A673 (cell line): ENCODE results near the gene KIF26A. TPM values are rescaled to one million over a fixed set of nuclear protein-coding genes. Genes with fewer than 3 reads are reported as not detected.
A peak's percentile ranks its signal among the peaks of the same experiment; 100 is the strongest.

Source experiments
- BruUV-seq: library from RNA; stranded (reverse); fragments of 400-500 nt; replicated peaks from 2 replicates; lab custom pipeline; 2021; lab: Mats Ljungman, UMichigan
- CTCF ChIA-PET: fragments of 300-600 bp; sonication (Branson Sonifier 250); formaldehyde crosslinking; loops from one replicate; lab custom pipeline; 2022; ENCODE audit warnings: antibody characterized with exemption; lab: Charles Lee
- POLR2A ChIA-PET: fragments of 300-600 bp; sonication (Branson Sonifier 250); formaldehyde crosslinking; loops from one replicate; lab custom pipeline; 2022; ENCODE audit warnings: antibody characterized with exemption; ENCODE audit not compliant: low non-redundant PET; lab: Charles Lee
- DNase-seq: peaks from one replicate; pipeline ENCODE4 v3.0.0-alpha.2; 2015; ENCODE audit warnings: low spot score
- H3K27ac ChIP-seq: fragments of 200-600 bp; sonication (generic); 2 replicates; pipeline ENCODE4 v1.5.1; 2016; ENCODE audit warnings: mixed run types, low read depth, mild to moderate bottlenecking, mixed read lengths, antibody characterized with exemption, low read length; ENCODE audit not compliant: poor library complexity, severe bottlenecking
- H3K27me3 ChIP-seq: fragments of 200-600 bp; sonication (generic); replicated peaks from 2 replicates; pipeline ENCODE4 v1.6.1; 2017; ENCODE audit warnings: mixed run types, low read depth, mild to moderate bottlenecking, mixed read lengths, antibody characterized with exemption, low read length; ENCODE audit not compliant: insufficient read depth, poor library complexity
- H3K36me3 ChIP-seq: fragments of 200-600 bp; sonication (generic); 2 replicates; pipeline ENCODE4 v1.6.1; 2016; ENCODE audit warnings: mixed run types, mild to moderate bottlenecking, mixed read lengths, antibody characterized with exemption, low read length; ENCODE audit not compliant: insufficient read depth, poor library complexity, severe bottlenecking
- H3K4me1 ChIP-seq: fragments of 200-600 bp; sonication (generic); 2 replicates; pipeline ENCODE4 v1.6.1; 2017; ENCODE audit warnings: mixed run types, mild to moderate bottlenecking, mixed read lengths, antibody characterized with exemption, low read length; ENCODE audit not compliant: insufficient read depth, poor library complexity, severe bottlenecking
- H3K4me3 ChIP-seq: fragments of 200-600 bp; sonication (generic); 2 replicates; pipeline ENCODE4 v1.5.1; 2016; ENCODE audit warnings: low read depth, mixed run types, mild to moderate bottlenecking, mixed read lengths, low read length; ENCODE audit not compliant: poor library complexity, severe bottlenecking
- H3K9me3 ChIP-seq: fragments of 200-600 bp; sonication (generic); 2 replicates; pipeline ENCODE4 v1.6.1; 2016; ENCODE audit warnings: mixed run types, low read depth, mild to moderate bottlenecking, mixed read lengths, antibody characterized with exemption, low read length; ENCODE audit not compliant: poor library complexity, severe bottlenecking
- EZH2 ChIP-seq: fragments of 200-600 bp; sonication (generic); IDR thresholded peaks from 2 replicates; pipeline ENCODE4 v1.6.1; 2017; ENCODE audit warnings: borderline replicate concordance, low read depth, mild to moderate bottlenecking, mixed read lengths, antibody characterized with exemption, low read length; ENCODE audit not compliant: poor library complexity, severe bottlenecking
- intact Hi-C: fragments of 100-400 bp; cut with micrococcal nuclease; formaldehyde crosslinking; loops from one replicate; pipeline ENCODE4 v1.10.0; 2022; ENCODE audit not compliant: unreplicated experiment
- total RNA-seq: library from RNA; stranded (reverse); gene quantifications from 2 replicates; pipeline ENCODE4 v1.2.3, GENCODE V29; 2021
- TF ChIP-seq, protein P1 (sequence below): fragments of 300-800, 200-600 bp; sonication (generic); conservative IDR thresholded peaks from 2 replicates; pipeline ENCODE4 v1.5.1; 2017; ENCODE audit warnings: low read depth, mild to moderate bottlenecking, antibody characterized with exemption, low read length, moderate library complexity, mixed read lengths

KIF26A gene
- total RNA-seq, 1 experiment from 2014 or later, result 11.5 TPM

DNA sequence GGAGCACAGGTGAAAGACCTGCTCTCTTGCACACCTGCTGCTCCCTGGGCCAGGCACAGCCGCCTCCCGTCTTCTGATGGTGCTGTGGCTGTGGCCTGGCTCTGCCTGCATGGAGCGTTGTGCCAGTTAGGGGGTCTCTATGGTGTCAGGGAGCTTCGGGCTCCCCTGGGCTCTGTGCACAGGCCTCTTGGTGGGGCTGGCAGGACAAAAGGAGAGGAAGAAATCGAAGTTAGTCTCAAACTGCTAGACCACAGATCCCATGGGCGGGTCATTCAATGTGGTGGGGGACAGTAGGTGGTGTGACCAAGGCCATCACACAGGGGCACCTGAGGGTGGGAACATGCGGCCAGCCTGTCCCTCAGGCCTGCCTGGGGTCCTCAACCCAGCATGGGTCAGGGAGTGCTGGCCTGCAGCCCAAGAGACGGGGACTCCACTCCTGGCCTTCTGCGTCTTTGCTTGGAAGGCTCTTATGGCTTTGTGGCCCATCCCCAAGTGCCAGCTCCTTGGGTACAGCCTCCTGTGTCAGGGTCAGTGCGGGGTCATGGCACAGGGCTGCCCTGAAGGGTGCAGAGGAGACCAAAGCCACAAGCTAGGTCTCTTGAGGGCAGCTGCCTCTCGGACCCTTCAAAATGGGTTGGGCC lies 84.1 kb downstream of the KIF26A start:
- Histone ChIP-seq H3K36me3 (no peaks in the 10 kb centered on the region), H3K4me1 (peaks cover 53% of the 10 kb centered on the region), H3K9me3 (peaks cover 4% of the 10 kb centered on the region), H3K27ac (peak overlapping the region; percentile 93), H3K27me3 (no peaks in the 10 kb centered on the region), H3K4me3 (no peak overlapping the region)
- DNase-seq, result no peak
- CTCF ChIA-PET, result no interaction called here
- TF ChIP-seq EZH2, result no peak
- TF ChIP-seq, protein P1, sequence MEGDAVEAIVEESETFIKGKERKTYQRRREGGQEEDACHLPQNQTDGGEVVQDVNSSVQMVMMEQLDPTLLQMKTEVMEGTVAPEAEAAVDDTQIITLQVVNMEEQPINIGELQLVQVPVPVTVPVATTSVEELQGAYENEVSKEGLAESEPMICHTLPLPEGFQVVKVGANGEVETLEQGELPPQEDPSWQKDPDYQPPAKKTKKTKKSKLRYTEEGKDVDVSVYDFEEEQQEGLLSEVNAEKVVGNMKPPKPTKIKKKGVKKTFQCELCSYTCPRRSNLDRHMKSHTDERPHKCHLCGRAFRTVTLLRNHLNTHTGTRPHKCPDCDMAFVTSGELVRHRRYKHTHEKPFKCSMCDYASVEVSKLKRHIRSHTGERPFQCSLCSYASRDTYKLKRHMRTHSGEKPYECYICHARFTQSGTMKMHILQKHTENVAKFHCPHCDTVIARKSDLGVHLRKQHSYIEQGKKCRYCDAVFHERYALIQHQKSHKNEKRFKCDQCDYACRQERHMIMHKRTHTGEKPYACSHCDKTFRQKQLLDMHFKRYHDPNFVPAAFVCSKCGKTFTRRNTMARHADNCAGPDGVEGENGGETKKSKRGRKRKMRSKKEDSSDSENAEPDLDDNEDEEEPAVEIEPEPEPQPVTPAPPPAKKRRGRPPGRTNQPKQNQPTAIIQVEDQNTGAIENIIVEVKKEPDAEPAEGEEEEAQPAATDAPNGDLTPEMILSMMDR, result no peak
- no TSS peak for BruUV-seq
- intact Hi-C loops, result no loop called here
- POLR2A ChIA-PET, result no interaction called here

DNA sequence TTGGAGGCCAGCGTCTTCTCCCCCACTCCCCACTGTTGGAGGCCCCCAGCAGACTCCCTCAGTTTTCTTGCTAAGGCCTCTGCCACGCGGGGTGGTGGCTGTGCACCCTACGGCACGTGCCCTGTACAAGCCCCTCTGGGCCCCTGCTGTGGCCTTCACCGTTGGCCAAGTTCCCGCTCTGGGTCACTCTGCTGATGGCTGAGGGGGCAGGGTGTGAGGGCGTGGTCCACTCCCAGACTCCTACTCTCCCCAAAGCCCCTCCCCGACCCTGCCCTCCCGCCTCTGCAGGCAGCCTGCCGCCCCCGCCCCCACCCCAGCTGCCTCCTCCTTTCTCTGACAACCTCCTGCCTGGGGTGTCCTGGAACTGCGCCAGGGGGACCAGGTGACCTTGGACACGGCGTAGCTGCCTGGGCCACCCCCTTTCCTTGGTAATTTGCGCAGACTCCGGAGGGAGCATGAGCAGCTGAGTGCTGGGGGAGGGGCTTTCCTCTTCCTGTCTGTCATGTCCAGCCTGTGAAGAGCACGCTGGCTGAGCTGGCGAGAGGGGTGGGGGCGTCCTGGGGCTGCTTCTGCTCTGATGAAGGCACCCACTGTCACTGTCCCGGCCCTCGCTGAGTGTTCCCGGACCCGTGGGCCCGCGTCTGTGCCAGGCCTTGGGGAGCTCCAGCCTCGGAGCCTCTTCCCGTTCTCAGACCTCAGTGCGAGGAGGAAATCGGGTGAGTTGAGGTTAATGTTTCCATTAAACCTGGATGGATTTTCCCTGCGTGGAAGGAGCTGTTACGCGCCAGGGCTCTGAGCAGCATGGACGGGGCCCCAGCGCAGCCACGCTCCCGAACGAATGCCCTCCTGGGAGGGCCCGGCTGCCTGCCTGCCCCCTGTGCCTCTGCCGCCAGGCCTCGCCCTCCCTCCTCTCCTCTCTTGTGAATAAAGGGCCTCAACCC lies 85.0 kb downstream of the KIF26A start:
- H3K9me3 ChIP-seq, result peaks cover 7% of the 10 kb centered on the region
- BruUV-seq, result no TSS peak
- H3K4me1 ChIP-seq, result peaks cover 53% of the 10 kb centered on the region
- TF ChIP-seq, protein P1, result no peak
- TF ChIP-seq EZH2, result no peak
- CTCF ChIA-PET, result interaction anchor here (0.8 to 1.4 kb wide), 3 partner anchors 13 to 86 kb away, joined by 3 to 5 read pairs (median 4); no protein-coding TSS in a partner anchor
- no peaks in the 10 kb centered on the region for H3K36me3 ChIP-seq
- H3K4me3 ChIP-seq, result peak overlapping the region; percentile 32
- POLR2A ChIA-PET, result no interaction called here
- peak overlapping the region; percentile 93 for H3K27ac ChIP-seq
- intact Hi-C loops, result loop anchor here (2.0 kb wide), 1 partner anchor 85 kb away; the partner anchor contains the start of gene KIF26A
- peak; percentile 78 for DNase-seq
- no peaks in the 10 kb centered on the region for H3K27me3 ChIP-seq

DNA sequence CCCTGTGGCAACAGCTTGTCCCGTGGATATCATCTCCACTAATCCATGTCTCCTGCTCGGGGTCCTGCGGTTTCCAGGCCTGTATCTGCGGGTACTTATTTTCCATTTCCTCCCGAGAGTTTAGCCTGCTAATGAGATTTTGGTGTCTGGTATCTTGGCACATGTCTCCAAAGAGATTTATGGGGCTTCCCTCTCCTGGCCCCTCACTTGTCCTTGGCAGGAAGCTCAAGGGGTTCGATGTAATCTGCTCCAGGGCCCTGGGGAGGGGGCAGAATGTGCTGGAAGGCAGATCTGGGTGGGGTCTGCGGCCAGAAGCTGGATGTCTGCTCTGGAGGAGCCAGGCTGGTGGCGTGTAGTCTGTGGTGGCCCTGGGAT lies 85.7 kb downstream of the KIF26A start:
- intact Hi-C loops, result loop anchor here (2.0 kb wide), 1 partner anchor 85 kb away; the partner anchor contains the start of gene KIF26A
- H3K36me3 ChIP-seq, result no peaks in the 10 kb centered on the region
- BruUV-seq, result no TSS peak
- TF ChIP-seq EZH2, result no peak
- TF ChIP-seq, protein P1, result no peak
- POLR2A ChIA-PET, result no interaction called here
- H3K4me1 ChIP-seq, result peaks cover 53% of the 10 kb centered on the region
- H3K4me3 ChIP-seq, result peak overlapping the region; percentile 32
- peaks cover 7% of the 10 kb centered on the region for H3K9me3 ChIP-seq
- CTCF ChIA-PET, result interaction anchor here (0.8 to 1.4 kb wide), 3 partner anchors 12 to 86 kb away, joined by 3 to 5 read pairs (median 4); no protein-coding TSS in a partner anchor
- H3K27ac ChIP-seq, result peak overlapping the region; percentile 93
- peak; percentile 96 for DNase-seq
- H3K27me3 ChIP-seq, result no peaks in the 10 kb centered on the region
